ENCODE results near the gene LRFN2.
A peak's percentile ranks its signal among the peaks of the same experiment; 100 is the strongest.

LRFN2 gene

DNA sequence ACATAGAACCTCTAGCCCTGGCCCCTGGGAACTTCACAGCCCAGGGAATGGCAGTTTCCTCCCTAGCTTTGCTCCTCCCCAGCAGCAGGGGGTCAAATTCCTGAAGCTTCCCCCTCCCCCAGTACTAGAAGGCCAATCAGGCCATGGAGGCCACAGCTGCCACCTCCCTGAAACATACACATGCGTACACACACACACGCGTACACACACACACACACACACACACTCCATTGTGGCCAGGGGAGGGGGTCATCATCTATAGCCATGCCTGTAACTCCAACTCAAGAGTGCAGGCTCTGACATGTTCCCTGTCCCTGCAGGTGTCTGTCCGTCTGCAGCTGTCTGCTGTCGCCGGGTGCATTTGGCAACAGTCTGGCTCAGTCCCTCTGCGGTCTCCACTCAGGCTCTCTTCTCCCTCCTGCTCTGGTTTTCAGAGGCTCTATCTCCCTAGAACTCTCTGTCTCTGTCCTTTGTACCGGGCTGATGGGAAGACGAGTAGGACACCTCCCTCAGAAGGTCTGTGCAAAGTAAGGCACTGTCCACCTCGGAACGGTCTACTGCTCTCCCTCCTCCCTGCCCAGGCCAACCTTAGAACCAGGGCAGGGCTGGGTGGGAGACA, 1.4 kb downstream of the LRFN2 start:
- DNase-seq = peak; percentile 49

- DNase-seq = no peak
These were observed 1.9 kb downstream of the LRFN2 start for GRCh38 chr6:40585223-40585622.

GRCh38 chr6:40584741-40585140, 2.4 kb downstream of the LRFN2 start:
- DNase-seq = no peak

DNA sequence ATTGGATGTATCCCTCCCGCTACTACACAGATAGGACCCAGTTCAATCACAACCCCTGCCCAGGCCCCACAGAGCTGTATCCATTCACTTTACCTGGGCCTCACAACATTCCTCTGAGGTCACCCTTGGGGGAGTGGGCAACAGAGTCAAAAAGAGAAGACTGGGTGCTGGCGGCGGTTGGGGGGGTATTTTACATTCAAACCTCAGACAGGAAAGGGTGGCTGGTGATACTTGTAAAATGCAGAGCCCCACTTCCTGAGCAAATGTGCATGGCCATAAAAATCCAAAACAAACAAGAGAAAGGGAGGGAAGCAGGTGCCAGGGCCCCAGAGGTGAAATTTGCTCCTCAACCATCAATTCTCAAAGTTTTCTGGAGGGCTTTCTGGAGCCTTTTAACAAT, 3.5 kb downstream of the LRFN2 start:
- no peak for DNase-seq

GRCh38 chr6:40582892-40583291, 4.3 kb downstream of the LRFN2 start:
- no peak for DNase-seq

DNA sequence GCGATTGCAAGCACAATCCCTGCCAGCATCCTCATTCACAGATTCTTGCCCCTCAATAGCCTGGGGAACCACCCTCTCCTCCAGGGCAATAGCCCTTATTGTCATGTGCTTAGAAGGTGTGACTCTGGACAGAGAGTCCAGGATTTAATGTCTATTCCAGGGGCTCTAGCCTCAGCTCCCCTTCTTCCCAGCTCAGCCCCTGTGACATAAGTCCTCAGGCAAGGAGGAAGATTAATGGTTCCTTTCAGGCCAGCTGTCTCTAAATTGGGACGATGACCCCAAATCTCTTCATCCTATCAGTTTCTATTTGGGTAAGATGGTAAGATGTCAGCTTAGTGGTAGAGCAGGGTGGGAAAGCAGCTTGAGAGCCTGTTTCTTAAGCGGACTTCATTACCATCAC, 8.1 kb downstream of the LRFN2 start:
- DNase-seq = no peak

GRCh38 chr6:40577672-40578071, 9.5 kb downstream of the LRFN2 start:
- no peak for DNase-seq

DNA sequence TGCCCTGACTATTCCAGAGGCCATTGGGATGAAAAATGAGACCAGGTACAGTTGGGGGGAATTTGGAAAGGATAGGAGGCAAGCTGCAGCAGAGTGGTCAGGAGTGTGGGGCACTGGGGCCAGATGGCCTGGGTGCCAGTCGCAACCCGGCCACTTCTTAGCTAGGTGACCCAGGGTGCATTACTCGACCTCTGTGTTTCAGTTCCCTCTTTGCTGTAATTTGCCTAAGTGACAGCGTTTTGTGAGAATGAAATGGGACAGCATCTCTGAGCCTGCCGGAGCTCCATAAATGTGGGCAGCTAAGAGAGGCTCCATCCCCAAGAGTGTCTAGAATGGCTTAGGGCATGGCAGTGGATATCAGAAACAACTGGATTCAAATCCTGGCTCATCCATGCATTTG, 13.9 kb downstream of the LRFN2 start:
- DNase-seq = no peak

DNA sequence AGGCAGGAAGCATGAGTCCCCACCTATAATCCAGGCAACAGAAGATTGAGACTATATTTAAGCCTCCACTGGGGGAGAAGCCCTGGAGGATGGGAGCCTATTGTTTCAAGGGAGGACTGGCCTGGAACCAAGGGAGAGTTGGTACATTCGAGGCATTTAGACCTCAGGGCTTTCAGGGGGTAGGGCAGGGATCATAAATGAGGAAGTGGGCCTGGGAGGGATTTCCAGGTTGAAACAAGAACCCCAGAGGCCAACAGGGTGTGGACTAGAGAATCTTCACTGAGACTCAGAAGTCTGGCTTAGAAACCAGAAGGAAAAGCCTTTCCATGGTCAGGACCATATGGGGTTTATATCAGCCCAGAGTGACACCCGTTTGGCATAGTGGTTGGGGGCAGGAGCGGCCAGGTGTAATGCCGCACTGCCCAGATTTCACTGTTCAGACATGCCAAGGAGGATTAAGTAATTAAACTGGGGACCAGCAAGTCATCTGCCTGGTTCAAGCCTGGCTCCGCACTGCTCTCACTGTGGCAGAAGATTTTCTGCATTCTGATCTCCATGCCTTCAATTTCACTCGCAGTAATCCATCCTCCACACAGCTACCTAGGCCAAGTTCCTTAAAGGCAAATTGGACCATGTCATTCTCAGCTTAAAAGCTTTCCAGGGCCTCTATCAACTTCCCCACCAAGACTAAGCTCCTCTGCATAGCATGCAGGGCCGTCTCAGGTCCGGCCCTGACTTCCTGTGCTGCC, 17.8 kb downstream of the LRFN2 start:
- no peak for DNase-seq

GRCh38 chr6:40568062-40568708, 19.0 kb downstream of the LRFN2 start:
- DNase-seq = no peak

- DNase-seq = no peak
These were observed 24.1 kb downstream of the LRFN2 start for GRCh38 chr6:40563111-40563510.

GRCh38 chr6:40559056-40559455, 28.1 kb downstream of the LRFN2 start:
- DNase-seq = no peak

- no peak for DNase-seq
These were observed 29.1 kb downstream of the LRFN2 start for GRCh38 chr6:40558102-40558501.

- DNase-seq = no peak
These were observed 30.3 kb downstream of the LRFN2 start for GRCh38 chr6:40556881-40557280.

DNA sequence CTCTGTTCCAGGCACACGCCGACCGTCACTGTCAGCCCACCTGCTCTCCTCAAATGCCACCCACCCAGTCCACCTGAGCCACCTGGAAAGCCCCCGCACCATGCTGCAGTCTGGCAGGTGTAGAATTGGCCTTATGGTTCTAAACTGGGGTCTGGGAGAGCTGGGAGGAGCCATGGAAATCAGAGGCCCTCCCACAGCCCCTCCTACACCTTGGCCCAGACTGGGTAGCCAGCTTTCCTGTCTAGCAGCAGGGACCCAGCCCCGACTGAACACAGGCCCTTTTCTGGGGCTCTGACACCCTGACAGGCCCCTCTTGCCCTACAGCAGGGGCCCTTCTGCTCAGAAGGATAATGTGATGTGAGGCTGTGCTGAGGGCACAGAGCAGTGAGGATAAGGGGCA, 31.1 kb downstream of the LRFN2 start:
- no peak for DNase-seq

DNA sequence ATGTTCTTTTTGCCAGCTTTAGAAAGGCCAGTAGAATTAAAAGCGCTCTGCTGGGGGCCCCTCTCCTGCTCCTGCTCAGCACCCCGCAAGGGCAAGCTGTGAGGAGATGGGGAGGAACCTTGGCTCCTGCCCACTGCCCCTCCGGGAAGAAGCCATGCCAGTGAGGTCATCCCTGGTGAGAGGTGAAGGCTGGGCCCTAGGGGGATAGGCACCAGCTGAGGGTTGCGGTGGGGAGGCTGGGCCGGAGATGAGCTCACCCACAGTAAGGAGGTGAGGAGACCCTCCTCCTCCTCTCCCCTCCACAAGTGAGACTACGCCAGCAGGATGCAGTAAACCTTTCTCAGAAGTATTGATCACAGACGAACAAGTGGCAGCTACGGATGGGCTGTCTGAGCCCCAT, 32.1 kb downstream of the LRFN2 start:
- DNase-seq = no peak

DNA sequence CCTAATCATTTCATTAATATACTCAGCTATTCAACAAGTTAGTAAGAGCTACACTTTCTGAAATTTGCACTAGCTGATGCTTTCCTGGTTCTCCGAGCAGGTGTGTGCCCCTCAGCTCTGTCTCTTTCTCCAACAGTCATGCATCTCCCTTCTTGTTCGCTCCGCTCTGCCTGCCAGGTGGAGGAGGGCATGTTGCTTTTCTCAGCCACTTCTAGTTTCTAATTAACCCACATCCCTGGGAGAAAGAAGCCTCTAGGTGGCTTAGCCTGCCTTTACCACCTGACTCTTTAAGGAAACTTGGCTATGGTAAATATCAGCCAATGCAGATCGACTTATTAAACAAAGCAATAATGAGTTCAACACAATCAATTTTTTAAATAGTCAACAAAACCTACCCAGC, 34.2 kb downstream of the LRFN2 start:
- DNase-seq = no peak

DNA sequence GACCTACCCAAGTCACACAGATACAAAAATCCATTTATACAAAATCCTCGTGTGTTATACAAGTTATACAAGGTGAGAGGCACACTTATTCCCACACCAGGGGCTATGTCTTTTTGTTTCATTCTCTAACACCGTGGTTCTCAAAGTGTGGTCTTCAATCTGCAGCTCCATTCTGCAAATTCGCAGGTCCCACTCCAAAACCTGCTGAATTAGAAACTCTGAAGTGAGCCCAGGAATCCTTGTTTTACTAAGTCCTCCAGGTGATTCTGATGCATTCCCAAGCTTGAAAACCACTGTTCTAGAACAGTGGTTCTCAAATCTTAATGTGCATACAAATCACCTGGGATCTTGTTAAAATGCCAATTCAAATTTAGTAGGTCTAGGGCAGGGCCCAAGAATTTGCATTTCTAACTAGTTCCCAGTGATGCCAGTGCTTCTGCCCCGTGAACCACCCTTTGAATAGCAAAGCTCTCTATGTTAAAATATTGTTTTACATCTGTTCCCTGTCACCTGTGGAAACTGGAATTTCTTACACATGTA, 35.1 kb downstream of the LRFN2 start:
- DNase-seq = no peak

DNA sequence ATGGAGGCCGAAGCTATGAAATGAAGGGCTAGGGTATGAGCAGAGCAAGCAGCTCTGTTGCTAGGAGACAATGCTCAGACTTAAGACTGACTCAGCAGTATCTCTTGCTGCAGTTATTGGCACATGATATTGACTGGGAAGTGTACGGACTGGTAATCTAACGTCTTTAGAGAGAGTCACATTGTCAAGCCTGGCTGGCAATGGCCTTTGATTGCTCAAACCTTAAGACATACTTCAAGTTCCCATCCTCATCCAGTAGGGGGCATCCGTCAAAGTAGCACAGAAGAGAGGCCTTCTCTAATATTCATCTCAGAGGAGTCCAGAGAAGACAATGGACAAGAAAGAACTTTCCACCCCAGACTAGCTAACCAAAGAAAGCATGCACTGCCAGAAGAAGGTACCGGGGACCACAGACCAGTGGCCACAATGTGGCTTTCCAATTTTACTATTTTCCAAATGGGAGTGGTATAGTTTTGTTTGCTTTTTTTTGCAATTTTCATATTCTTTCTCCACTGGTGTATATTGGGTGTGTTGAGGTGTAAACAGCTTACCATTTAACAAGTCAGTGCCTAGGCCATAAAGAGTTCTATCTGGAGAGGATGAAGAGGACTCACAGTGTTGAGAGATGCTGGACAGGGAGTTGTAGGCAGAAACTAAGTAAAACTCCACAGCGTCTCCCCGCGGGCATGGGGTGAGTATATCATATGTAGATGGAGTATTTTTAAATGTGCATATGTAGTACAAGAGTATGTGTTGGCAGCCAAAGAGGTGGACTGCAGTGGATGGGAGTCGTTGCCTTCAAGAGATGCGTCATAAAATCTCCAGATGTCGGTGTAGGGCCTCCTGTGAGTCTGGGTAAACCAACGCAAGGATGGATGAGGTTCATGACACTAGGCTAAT, 36.7 kb downstream of the LRFN2 start:
- DNase-seq = no peak

DNA sequence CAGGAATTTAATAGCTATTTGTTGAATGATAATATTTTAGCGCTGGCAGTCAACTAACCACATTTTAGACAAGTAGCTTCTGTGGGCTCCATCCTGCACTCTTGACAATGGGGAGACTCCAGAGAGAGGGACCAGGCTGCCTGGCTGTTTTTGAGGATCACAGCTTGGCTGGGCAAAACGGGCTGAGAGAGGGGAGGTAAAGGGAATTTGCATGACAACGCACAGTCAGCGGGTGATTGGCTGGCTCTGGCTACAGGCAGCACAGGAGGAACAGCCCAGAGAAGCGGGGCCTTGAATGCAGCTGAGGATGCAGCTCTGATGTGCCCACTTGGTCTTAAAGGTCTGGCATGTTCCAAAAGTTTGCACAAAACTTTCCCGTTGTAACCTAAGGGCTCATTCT, 41.2 kb downstream of the LRFN2 start:
- no peak for DNase-seq

DNA sequence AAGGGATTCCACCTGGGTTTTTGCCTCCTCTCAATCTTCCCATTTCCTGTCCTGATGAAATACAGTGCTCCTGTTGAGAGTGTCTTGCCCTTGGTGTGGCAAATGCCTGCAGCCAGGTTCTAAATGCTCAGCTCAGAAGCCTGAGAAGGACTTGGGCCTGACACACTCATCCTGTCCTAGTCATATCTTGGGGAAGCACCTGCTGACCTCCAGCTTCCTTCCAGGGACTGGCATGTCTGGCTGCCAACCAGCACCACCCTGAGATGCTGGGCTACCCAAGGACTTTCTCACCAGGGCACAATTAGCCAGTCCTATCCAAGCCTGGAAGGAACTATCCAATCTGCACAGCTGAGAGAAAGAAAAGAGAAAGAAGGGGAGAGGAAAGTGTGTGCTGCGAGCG, 43.4 kb downstream of the LRFN2 start:
- DNase-seq = no peak

DNA sequence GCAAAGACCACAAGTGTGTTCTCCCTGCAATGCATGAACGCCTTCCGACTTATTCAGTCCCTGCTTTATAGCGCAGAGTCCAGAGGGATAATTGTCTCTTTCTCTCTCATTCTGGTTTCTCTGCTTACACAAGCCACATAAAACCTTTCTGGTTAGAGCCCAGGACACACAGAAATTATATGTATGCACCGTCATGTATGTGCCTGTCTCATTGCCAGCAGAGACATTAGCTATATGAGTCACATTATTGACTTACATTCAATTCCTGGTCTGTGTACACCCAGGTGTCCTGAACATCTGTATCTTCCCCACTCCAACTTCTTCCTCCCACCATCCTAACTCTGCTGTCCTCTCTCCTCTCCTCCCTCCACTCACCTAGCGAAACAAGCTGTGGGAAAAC, 44.0 kb downstream of the LRFN2 start:
- no peak for DNase-seq

DNA sequence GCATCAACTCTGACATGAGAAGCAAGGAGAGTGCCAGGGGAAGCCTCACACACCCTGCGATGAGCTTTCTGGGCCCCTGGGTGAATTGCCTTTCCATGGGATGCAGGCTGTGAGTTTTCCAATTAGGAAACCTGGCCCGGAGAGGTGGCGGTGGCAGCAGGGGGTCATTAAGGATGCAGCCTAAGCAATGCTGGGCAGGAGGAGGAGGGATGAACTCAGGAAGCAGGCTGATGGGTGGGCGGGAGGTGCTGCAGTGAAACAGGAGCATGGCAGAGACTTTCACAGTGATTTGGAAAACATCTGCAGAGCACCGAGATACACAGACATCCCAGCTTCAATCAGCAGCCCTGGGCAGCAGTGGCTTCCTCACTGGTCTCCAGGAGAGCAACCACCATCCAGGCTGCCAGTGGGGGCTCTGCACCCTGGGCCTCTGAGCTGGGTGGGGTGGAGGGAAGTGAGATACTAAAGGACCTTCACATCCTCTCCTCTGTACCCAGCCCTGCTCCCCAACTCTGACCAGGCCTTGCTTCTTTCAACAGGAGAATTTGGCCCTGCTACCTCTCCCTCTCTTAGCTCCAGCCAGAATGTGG, 44.9 kb downstream of the LRFN2 start:
- DNase-seq = no peak

All from NCI-H2029 (cell line).